Measurements from ENCODE around the gene RGS7. TPM values are rescaled to one million over a fixed set of nuclear protein-coding genes. Genes with fewer than 3 reads are reported as not detected.

The RGS7 gene
- total and polyA plus RNA-seq, 2 of the 8 experiments (the other 6 are each of a cell fraction or from before 2014, with no cell fraction given), result 1.6 to 3.0 TPM

GRCh38 chr1:240847325-240847724, 509.7 kb downstream of the RGS7 start:
- no peak overlapping the region for H3K18ac ChIP-seq (ENCODE audit: extremely low read depth, low read length)
- no peaks in the 10 kb centered on the region for H3K27me3 ChIP-seq (replicated peaks in 1 of 4; ENCODE audit: control insufficient read depth in 3 of 4, extremely low read depth in 1 of 4, insufficient read depth in 3 of 4, low read length in 3 of 4)
- H3K4ac ChIP-seq (replicated peaks; ENCODE audit: insufficient read length, low read depth, low read length), result no peak overlapping the region
- DNase-seq (ENCODE audit: low read depth in 1 of 2, low spot score in 2 of 2), result no peak
- no peak overlapping the region for H4K5ac ChIP-seq (ENCODE audit: insufficient read length, low read depth, low read length)
- no peak overlapping the region for H3K9ac ChIP-seq (replicated peaks in 1 of 4; ENCODE audit: extremely low read depth in 1 of 4, low read depth in 3 of 4, low read length in 3 of 4)
- WGBS, 2 experiments (ENCODE audit: extremely low coverage in 1 of 2, insufficient coverage in 1 of 2, insufficient read length in 1 of 2, insufficient replicate concordance in 2 of 2, low coverage in 1 of 2, low lambda C conversion rate in 2 of 2, missing lambda C conversion rate in 1 of 2), result 98% methylated on average over 2 of the region's 2 CpGs; no CpG with 5 or more reads in 1 of the 2 experiments
- no peaks in the 10 kb centered on the region for H4K20me1 ChIP-seq (replicated peaks in 1 of 2; ENCODE audit: control insufficient read depth in 1 of 2, insufficient read depth in 2 of 2, low read length in 2 of 2)
- no peak overlapping the region for H2AK5ac ChIP-seq (ENCODE audit: low read depth, low read length)
- no peak overlapping the region for H2AFZ ChIP-seq (ENCODE audit: low read length)
- no peak overlapping the region for H3K14ac ChIP-seq (ENCODE audit: insufficient read length)
- no peaks in the 10 kb centered on the region for H3K23me2 ChIP-seq (ENCODE audit: low read depth, low read length)
- no peak overlapping the region for H4K91ac ChIP-seq (replicated peaks; ENCODE audit: insufficient read length, low read length)
- no peaks in the 10 kb centered on the region for H3K36me3 ChIP-seq (ENCODE audit: control insufficient read depth in 2 of 4, insufficient read depth in 4 of 4, low read length in 3 of 4)
- no peak overlapping the region for H2BK120ac ChIP-seq (replicated peaks; ENCODE audit: low read depth, low read length)
- no peak overlapping the region for H3K56ac ChIP-seq (replicated peaks; ENCODE audit: insufficient read length, low read depth, low read length)
- H2BK20ac ChIP-seq (ENCODE audit: low read length), result no peak overlapping the region
- H2BK5ac ChIP-seq (ENCODE audit: low read depth, low read length), result no peak overlapping the region
- H2BK12ac ChIP-seq (ENCODE audit: low read depth, low read length), result no peak overlapping the region
- ChIA-PET CTCF (ENCODE audit: partially characterized antibody) (interaction anchor here (0.9 to 1.5 kb wide), 3 partner anchors 10 to 115 kb away, joined by 4 to 6 read pairs (median 5); no protein-coding TSS in a partner anchor), POLR2A (ENCODE audit: partially characterized antibody) (no interaction called here)
- no peak for FAIRE-seq
- H3K27ac ChIP-seq (ENCODE audit: low read depth, low read length), result no peak overlapping the region
- H3K4me1 ChIP-seq (replicated peaks in 1 of 4; ENCODE audit: control insufficient read depth in 3 of 4, insufficient read depth in 4 of 4, low read length in 3 of 4), result no peaks in the 10 kb centered on the region
- no peak overlapping the region for H3K4me2 ChIP-seq (ENCODE audit: insufficient read depth in 1 of 2, low read depth in 2 of 2, low read length in 2 of 2)
- H3K9me3 ChIP-seq (ENCODE audit: insufficient read depth in 2 of 2, low read depth in 1 of 2, low read length in 1 of 2), result peaks cover 0 to 3% of the 10 kb centered on the region in 2 experiments; a peak in 1 of 4 replicates
- no peaks in the 10 kb centered on the region for H3K79me2 ChIP-seq (ENCODE audit: control insufficient read depth in 1 of 2, insufficient read depth in 2 of 2, low read length in 2 of 2)
- H4K8ac ChIP-seq (ENCODE audit: extremely low read depth, insufficient read depth, low read length), result no peak overlapping the region
- H2BK15ac ChIP-seq (ENCODE audit: low read length), result no peak overlapping the region
- H3K4me3 ChIP-seq (ENCODE audit: extremely low read depth in 1 of 4, insufficient read depth in 2 of 4, low read depth in 3 of 4, low read length in 4 of 4), result no peak overlapping the region
- no peak overlapping the region for H3K23ac ChIP-seq (ENCODE audit: insufficient read length)
- no peaks in the 10 kb centered on the region for H3K79me1 ChIP-seq (ENCODE audit: low read depth, low read length)
- TF ChIP-seq EP300 (IDR thresholded peaks at IDR 0.05; ENCODE audit: borderline replicate concordance in 1 of 2, low read depth in 2 of 2, low read length in 2 of 2) (no peak), SP2 (IDR thresholded peaks at IDR 0.05; ENCODE audit: low read length) (no peak), POLR2A (IDR thresholded peaks at IDR 0.05; ENCODE audit: control extremely low read depth in 1 of 2, low read depth in 2 of 2, low read length in 2 of 2) (no peak), HDAC6 (IDR thresholded peaks at IDR 0.05; ENCODE audit: low read depth, low read length) (no peak), SIX5 (IDR thresholded peaks at IDR 0.05; ENCODE audit: low read depth, low read length) (no peak), SIRT6 (IDR thresholded peaks at IDR 0.05; ENCODE audit: low read length) (no peak), TEAD4 (IDR thresholded peaks at IDR 0.05; ENCODE audit: low read depth, low read length) (no peak), SP4 (IDR thresholded peaks at IDR 0.05; ENCODE audit: low read length) (no peak), CBX8 (IDR thresholded peaks at IDR 0.05; ENCODE audit: borderline replicate concordance, low read depth, low read length) (no peak), CBX5 (IDR thresholded peaks at IDR 0.05; ENCODE audit: low read depth, low read length) (no peak), ATF3 (IDR thresholded peaks at IDR 0.05; ENCODE audit: insufficient read depth, low read depth, low read length) (no peak), ATF2 (IDR thresholded peaks at IDR 0.05; ENCODE audit: low read length) (no peak), SAP30 (IDR thresholded peaks at IDR 0.05; ENCODE audit: insufficient read depth, insufficient replicate concordance, low read length) (no peak)
